BLaER1 treated with 17β-estradiol and CSF1 and Interleukin-3, amounts not matched to agents 10 nM and 100 nM (cell line): ENCODE measurements around the gene SIDT2.

Experiments
- H3K27ac ChIP-seq, 11 experiments: shearing (Covaris generic); formaldehyde crosslinking; 2 replicates each; pipeline ENCODE4 v1.8.1; 2022
- H3K27me3 ChIP-seq, 11 experiments: shearing (Covaris generic); formaldehyde crosslinking; 2 replicates each; pipeline ENCODE4 v1.8.1; 2022
- H3K36me3 ChIP-seq, 11 experiments: shearing (Covaris generic); formaldehyde crosslinking; 2 replicates each; pipeline ENCODE4 v1.8.1; 2022
- H3K4me1 ChIP-seq, 10 experiments: shearing (Covaris generic); formaldehyde crosslinking; 2 replicates each; pipeline ENCODE4 v1.8.1; 2022
- H3K4me2 ChIP-seq, 11 experiments: shearing (Covaris generic); formaldehyde crosslinking; 2 replicates each; pipeline ENCODE4 v1.8.1; 2022
- H3K4me3 ChIP-seq, 10 experiments: shearing (Covaris generic); formaldehyde crosslinking; 2 replicates each; pipeline ENCODE4 v1.8.1; 2022
- H3K9ac ChIP-seq, 11 experiments: shearing (Covaris generic); formaldehyde crosslinking; 2 replicates each; pipeline ENCODE4 v1.8.1; 2022
- H3K9me3 ChIP-seq, 11 experiments: shearing (Covaris generic); formaldehyde crosslinking; replicated peaks in 1 of 11; 2 replicates each; pipeline ENCODE4 v1.8.1; 2022
- H4K20me1 ChIP-seq, 11 experiments: shearing (Covaris generic); formaldehyde crosslinking; 2 replicates each; pipeline ENCODE4 v1.8.1; 2022
- Cebpa-rat ChIP-seq, 11 experiments: shearing (Covaris generic); IDR thresholded peaks; 2 replicates each; pipeline ENCODE4 v1.8.1; 2022

The SIDT2 gene

GRCh38 chr11:117210620-117211019 lies 32.1 kb downstream of the SIDT2 start:
- Histone ChIP-seq H3K9ac (no peak overlapping the region), H3K4me2 (no peak overlapping the region), H3K27me3 (no peaks in the 10 kb centered on the region), H4K20me1 (no peaks in the 10 kb centered on the region; a peak in 1 of 22 replicates), H3K36me3 (peaks cover 30 to 67% (median 47%) of the 10 kb centered on the region in 11 experiments), H3K4me1 (no peaks in the 10 kb centered on the region), H3K9me3 (no peaks in the 10 kb centered on the region), H3K4me3 (no peak overlapping the region), H3K27ac (no peak overlapping the region)
- no peak for TF ChIP-seq Cebpa-rat (IDR thresholded peaks at IDR 0.05)

DNA sequence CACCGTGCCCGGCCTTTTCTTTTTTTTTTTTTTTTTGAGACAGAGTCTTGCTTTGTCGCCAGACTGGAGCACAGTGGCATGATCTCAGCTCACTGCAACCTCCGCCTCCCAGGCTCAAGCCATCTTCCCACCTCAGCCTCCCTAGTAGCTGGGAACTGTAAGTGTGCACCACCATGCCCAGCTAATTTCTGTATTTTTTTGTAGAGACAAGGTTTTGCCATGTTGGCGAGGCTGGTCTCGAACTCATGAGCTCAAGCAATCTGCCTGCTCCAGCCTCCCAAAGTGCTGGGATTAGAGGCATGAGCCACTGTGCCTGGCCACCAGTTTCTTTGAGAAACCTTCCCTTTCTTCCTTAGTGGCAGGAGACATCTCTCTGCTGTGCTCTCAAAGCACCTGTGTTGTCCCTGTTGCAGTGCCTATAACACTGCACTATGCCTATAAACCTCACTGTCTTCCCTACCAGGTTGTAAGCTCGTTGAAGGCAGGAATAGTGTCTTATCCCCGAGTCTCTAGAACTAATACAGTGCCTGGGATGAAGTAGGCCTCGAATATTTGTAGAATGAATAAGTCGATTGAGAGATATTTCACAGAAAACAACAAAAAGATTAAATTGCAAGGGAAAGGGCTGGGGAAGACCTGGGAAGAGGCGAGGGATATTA lies 34.3 kb downstream of the SIDT2 start:
- no peaks in the 10 kb centered on the region for H3K9me3 ChIP-seq
- H3K4me3 ChIP-seq: no peak overlapping the region
- H3K4me1 ChIP-seq: no peaks in the 10 kb centered on the region
- no peak overlapping the region for H3K4me2 ChIP-seq
- H3K9ac ChIP-seq: no peak overlapping the region
- H3K36me3 ChIP-seq: peaks cover 52 to 83% (median 66%) of the 10 kb centered on the region in 11 experiments
- no peaks in the 10 kb centered on the region for H3K27me3 ChIP-seq
- no peak for TF ChIP-seq Cebpa-rat (IDR thresholded peaks at IDR 0.05)
- no peak overlapping the region for H3K27ac ChIP-seq
- H4K20me1 ChIP-seq: peaks cover 0 to 10% (median 0%) of the 10 kb centered on the region in 11 experiments; a peak in 3 of 22 replicates

DNA sequence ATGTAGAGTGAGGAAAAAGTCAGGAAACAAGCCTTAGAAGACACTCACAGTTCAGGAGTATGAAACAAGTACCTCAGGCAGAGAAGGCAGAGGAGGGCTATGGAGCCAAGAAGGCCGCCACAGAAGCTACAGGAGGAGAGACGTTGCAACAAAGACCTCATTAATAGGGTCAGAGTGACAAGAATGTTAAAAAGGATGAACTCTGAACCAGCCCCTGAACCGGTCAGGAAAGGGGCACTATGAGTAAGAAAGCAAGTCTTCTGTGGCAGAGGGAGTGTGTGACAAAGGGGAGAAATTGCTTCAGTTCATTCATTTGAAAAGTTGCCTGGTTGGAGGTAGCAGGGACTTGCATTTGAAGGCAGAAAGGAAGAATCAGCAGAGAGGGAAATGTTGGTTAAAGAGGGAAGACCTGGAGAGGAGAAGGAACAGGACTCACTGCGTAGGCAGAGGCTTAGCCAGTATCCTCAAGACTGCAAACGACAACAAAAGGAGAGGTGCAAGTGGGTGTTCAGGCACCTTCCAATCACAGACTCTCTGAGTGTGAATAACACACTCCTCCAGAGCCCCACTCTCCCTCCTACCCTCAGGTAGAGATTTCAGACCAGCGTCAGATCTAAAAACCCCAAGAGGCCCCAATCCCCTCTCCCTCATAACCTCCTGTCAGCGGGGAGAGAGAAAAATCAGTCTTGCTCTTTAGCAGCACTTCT lies 36.0 kb downstream of the SIDT2 start:
- Histone ChIP-seq H3K9ac (no peak overlapping the region), H3K4me1 (peaks cover 0 to 3% (median 0%) of the 10 kb centered on the region in 10 experiments; a peak in 3 of 20 replicates), H3K27me3 (no peaks in the 10 kb centered on the region), H3K4me2 (no peak overlapping the region), H3K36me3 (peaks cover 70 to 97% (median 84%) of the 10 kb centered on the region in 11 experiments), H3K9me3 (no peaks in the 10 kb centered on the region), H4K20me1 (peaks cover 0 to 19% (median 0%) of the 10 kb centered on the region in 11 experiments; a peak in 5 of 22 replicates), H3K4me3 (no peak overlapping the region), H3K27ac (no peak overlapping the region)
- no peak for TF ChIP-seq Cebpa-rat (IDR thresholded peaks at IDR 0.05)

DNA sequence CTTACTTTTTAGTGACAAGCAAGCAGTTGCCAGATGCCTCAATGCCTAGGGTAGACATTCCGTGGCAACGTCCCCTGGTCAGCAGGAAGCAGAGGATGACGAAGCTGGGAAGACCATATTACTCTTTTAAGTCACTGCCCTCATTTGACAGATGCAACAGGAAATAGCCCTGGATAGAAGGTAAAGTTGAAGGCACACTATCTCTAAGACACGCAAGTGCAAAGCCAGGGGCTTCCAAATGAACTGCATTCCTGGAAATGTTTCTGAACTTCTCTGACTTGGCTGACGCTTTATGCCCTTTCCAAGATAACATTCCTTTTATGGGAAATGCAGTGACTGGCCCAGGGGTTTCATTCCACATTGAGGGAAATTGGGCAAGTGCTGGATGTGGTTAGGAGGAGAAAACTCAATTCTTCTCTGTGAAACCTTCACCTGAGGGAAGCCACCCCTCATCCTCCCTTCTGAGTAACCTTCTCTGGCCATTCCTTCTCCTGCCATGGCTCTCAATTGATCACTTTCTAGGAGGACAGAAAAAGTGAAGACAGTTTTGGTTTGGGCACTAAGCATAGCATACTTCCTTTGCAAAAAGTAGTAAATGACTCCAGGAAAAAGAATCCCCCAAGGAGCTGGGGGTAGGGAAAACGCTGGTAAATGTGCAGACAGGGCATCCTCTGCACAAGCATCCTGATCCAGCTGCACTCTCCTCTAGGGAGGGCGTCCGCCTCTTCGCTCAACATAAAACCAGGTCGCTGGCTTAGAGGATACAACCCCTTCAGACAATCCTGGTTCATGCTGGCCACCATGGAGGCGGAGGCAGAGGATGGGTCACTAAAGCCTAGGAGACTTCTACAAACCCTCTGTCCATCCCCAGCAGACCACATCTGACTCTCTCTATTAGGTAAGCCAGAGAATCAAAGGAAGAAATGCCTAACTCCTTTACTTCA lies 38.9 kb downstream of the SIDT2 start:
- no peak for TF ChIP-seq Cebpa-rat (IDR thresholded peaks at IDR 0.05)
- H3K4me3 ChIP-seq: no peak overlapping the region
- peaks cover 92 to 97% (median 94%) of the 10 kb centered on the region in 11 experiments for H3K36me3 ChIP-seq
- no peak overlapping the region for H3K4me2 ChIP-seq
- peaks cover 0 to 13% (median 0%) of the 10 kb centered on the region in 10 experiments; a peak in 4 of 20 replicates for H3K4me1 ChIP-seq
- H3K27ac ChIP-seq: no peak overlapping the region
- H3K9ac ChIP-seq: no peak overlapping the region
- H3K27me3 ChIP-seq: no peaks in the 10 kb centered on the region
- peaks cover 0 to 39% (median 0%) of the 10 kb centered on the region in 11 experiments; a peak in 6 of 22 replicates for H4K20me1 ChIP-seq
- H3K9me3 ChIP-seq: no peaks in the 10 kb centered on the region

DNA sequence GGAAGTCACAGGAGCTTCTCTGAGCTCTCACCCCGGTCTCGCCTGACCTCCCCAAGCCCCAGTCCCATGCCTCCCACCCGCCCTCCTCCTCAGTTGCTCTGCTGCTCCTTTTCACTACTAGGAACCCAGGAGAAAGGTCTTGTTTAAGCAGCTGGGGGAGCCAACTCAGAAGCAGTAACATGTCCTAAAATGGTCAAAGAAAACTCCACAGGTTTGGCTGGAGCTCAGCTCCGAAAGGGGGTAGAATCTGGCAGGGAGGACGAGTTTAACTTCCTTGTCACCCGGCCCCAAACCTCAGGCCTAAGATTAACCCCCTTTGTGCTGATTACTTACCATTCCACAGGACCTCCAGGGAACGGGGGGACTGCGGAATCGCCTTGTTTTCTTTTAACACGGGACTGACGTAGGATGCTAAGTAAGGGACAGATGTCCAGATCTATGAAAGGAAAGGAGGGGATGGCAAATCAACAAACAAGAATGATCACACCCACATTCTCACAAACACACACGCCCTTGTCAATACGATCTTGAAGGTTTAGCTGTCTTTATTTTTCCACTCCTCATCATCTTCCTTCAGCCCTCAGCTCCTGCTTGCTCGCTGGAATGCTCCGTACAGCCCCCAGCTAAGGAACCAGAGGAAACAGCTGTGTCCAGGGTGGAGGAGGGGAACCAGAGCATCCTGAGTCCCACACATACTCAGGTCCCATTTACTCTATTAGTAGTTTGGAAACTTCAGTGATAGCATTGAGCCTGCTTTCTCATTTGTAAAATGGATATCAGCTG lies 39.8 kb downstream of the SIDT2 start:
- TF ChIP-seq Cebpa-rat (IDR thresholded peaks at IDR 0.05): no peak
- Histone ChIP-seq H3K9ac (peak overlapping the region in 1 of 11 experiments; percentile 19; a peak in 1 of 22 replicates), H3K36me3 (peaks cover 90 to 97% (median 95%) of the 10 kb centered on the region in 11 experiments), H3K27me3 (no peaks in the 10 kb centered on the region), H3K4me1 (peaks cover 0 to 13% (median 0%) of the 10 kb centered on the region in 10 experiments; a peak in 4 of 20 replicates), H3K4me3 (no peak overlapping the region), H3K27ac (no peak overlapping the region), H3K9me3 (no peaks in the 10 kb centered on the region), H4K20me1 (peaks cover 0 to 39% (median 0%) of the 10 kb centered on the region in 11 experiments; a peak in 6 of 22 replicates), H3K4me2 (no peak overlapping the region)

- H3K27ac ChIP-seq: no peak overlapping the region
- no peak for TF ChIP-seq Cebpa-rat (IDR thresholded peaks at IDR 0.05)
- H3K9ac ChIP-seq: peak overlapping the region in 2 of 11 experiments; percentile 19 to 66; a peak in 2 of 22 replicates
- H3K9me3 ChIP-seq: no peaks in the 10 kb centered on the region
- H3K36me3 ChIP-seq: peaks cover 93 to 97% (median 95%) of the 10 kb centered on the region in 11 experiments
- H3K27me3 ChIP-seq: no peaks in the 10 kb centered on the region
- H3K4me2 ChIP-seq: no peak overlapping the region
- H3K4me1 ChIP-seq: peaks cover 0 to 13% (median 0%) of the 10 kb centered on the region in 10 experiments; a peak in 4 of 20 replicates
- H3K4me3 ChIP-seq: no peak overlapping the region
- H4K20me1 ChIP-seq: peaks cover 0 to 45% (median 0%) of the 10 kb centered on the region in 11 experiments; a peak in 6 of 22 replicates
These were observed 40.5 kb downstream of the SIDT2 start for GRCh38 chr11:117219001-117219400.

DNA sequence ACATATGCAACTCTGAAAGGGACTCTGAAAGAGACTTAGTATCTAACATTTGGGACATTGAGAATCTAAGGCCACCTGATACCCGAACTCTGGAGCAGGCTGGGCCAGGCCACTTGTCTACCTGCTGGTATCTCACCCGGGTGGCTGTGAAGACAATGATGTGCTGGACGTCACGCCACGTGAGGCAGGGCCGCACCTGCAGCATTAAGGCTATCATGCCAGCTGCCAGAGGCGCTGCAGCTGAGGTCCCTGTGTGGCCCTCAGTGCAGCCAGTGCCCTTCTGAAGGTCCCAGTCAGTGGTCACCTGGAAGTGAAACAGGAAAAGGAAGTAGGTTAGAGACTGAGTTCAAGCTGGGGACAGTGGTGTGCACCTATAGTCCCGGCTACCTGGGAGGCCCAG lies 40.9 kb downstream of the SIDT2 start:
- Histone ChIP-seq H3K4me3 (no peak overlapping the region), H3K27ac (no peak overlapping the region), H4K20me1 (peaks cover 0 to 47% (median 0%) of the 10 kb centered on the region in 11 experiments; a peak in 6 of 22 replicates), H3K9me3 (no peaks in the 10 kb centered on the region), H3K4me1 (peaks cover 0 to 13% (median 0%) of the 10 kb centered on the region in 10 experiments; a peak in 4 of 20 replicates), H3K9ac (peak overlapping the region in 1 of 11 experiments; percentile 66; a peak in 3 of 22 replicates), H3K36me3 (peaks cover 93 to 97% (median 96%) of the 10 kb centered on the region in 11 experiments), H3K27me3 (no peaks in the 10 kb centered on the region), H3K4me2 (no peak overlapping the region)
- TF ChIP-seq Cebpa-rat (IDR thresholded peaks at IDR 0.05): no peak

DNA sequence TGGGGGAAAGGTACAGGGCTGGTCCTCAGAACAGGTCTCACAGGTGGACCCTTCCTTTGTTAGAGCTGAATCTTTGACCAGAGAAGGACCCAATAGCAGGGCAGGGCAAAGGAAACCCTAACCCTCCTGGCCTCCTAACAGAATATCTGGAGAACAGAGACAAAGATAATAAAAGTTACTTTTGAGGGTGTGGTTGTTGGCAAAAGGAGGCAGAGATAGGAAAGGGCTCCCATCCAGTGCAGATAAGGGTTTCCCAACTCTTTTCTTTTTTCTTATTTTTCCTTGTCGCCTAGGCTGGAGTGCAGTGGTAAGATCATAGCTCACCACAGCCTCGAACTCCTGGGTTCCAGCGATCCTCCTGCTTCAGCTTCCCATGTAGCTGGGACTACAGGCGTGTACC lies 41.5 kb downstream of the SIDT2 start:
- H4K20me1 ChIP-seq: peaks cover 0 to 47% (median 0%) of the 10 kb centered on the region in 11 experiments; a peak in 6 of 22 replicates
- no peak overlapping the region for H3K27ac ChIP-seq
- H3K4me1 ChIP-seq: peaks cover 0 to 13% (median 0%) of the 10 kb centered on the region in 10 experiments; a peak in 4 of 20 replicates
- H3K27me3 ChIP-seq: no peaks in the 10 kb centered on the region
- H3K4me3 ChIP-seq: no peak overlapping the region
- H3K9me3 ChIP-seq: no peaks in the 10 kb centered on the region
- H3K36me3 ChIP-seq: peaks cover 91 to 97% (median 96%) of the 10 kb centered on the region in 11 experiments
- H3K9ac ChIP-seq: peak overlapping the region in 3 of 11 experiments; percentile 22 to 66 (median 23); a peak in 3 of 22 replicates
- no peak for TF ChIP-seq Cebpa-rat (IDR thresholded peaks at IDR 0.05)
- H3K4me2 ChIP-seq: no peak overlapping the region
